GM12873 (cell line): Measurements from ENCODE around the gene TMEM254.

Source experiments
- TF ChIP-seq, protein P1 (sequence below): IDR thresholded peaks from 2 replicates; pipeline ENCODE4 v1.5.1; 2012; ENCODE audit warnings: low read depth, mild to moderate bottlenecking, moderate library complexity, low read length, control low read depth; ENCODE audit not compliant: insufficient read depth; ENCODE audit errors: missing control alignments

The TMEM254 gene

DNA sequence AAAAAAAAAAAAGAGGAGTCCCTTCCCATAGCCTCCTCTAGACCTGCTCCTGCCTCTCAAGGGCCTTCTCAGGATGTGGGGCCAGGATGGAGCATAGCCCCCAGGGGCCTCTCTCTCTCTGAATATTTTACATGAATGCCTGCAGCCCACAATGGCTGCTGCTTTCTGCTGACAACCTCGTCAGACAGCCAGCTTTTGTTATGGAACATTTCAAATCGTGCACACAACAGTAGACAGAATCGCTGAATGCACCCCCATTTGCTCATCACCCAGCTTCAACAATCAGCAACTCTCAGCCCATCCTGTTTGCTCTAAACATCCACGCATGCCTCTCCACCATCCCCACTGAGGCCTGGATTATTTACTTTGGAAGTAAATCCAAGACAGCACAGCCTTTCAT is 59.5 kb downstream of the TMEM254 start:
- TF ChIP-seq, protein P1, sequence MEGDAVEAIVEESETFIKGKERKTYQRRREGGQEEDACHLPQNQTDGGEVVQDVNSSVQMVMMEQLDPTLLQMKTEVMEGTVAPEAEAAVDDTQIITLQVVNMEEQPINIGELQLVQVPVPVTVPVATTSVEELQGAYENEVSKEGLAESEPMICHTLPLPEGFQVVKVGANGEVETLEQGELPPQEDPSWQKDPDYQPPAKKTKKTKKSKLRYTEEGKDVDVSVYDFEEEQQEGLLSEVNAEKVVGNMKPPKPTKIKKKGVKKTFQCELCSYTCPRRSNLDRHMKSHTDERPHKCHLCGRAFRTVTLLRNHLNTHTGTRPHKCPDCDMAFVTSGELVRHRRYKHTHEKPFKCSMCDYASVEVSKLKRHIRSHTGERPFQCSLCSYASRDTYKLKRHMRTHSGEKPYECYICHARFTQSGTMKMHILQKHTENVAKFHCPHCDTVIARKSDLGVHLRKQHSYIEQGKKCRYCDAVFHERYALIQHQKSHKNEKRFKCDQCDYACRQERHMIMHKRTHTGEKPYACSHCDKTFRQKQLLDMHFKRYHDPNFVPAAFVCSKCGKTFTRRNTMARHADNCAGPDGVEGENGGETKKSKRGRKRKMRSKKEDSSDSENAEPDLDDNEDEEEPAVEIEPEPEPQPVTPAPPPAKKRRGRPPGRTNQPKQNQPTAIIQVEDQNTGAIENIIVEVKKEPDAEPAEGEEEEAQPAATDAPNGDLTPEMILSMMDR, result no peak

DNA sequence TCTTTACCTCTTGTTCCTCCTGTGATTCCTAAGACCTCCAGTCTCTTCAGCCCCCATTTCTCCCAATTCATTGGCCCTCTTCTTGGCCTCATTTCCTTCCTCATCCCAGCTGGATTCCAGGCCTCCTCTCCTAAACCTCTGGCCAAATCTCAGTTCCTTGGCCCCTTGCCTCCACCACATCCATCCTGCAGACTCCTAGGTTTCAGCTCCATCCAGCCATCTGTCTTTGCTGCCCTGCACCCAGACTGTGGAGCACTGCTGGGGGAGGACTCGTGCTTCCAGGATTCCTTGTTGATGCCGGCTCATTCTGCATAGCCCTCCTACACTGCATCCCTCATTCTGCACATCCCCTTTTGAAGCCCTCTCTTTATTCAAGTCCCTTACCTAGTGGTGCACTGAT is 60.8 kb downstream of the TMEM254 start:
- TF ChIP-seq, protein P1, result no peak

DNA sequence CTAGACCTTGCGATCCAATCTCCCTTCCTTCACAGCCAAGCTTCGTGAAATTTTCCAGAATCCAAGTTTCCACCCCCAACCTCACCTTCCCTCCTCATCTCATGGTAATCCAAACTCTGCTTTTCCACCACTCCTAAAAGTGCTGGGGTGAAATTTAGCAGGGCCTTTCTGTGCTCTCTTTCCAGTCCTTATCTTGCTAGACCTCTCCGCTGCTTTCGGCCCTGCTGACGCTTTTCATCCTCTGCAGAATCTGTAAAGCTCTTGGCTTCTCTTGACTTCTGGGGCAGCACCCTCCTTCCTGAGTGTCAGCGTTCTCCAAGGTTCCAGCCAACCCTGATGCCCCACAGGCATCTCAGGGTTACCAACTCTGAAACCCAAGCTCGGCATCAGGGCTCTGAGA is 61.8 kb downstream of the TMEM254 start:
- TF ChIP-seq, protein P1, result no peak

DNA sequence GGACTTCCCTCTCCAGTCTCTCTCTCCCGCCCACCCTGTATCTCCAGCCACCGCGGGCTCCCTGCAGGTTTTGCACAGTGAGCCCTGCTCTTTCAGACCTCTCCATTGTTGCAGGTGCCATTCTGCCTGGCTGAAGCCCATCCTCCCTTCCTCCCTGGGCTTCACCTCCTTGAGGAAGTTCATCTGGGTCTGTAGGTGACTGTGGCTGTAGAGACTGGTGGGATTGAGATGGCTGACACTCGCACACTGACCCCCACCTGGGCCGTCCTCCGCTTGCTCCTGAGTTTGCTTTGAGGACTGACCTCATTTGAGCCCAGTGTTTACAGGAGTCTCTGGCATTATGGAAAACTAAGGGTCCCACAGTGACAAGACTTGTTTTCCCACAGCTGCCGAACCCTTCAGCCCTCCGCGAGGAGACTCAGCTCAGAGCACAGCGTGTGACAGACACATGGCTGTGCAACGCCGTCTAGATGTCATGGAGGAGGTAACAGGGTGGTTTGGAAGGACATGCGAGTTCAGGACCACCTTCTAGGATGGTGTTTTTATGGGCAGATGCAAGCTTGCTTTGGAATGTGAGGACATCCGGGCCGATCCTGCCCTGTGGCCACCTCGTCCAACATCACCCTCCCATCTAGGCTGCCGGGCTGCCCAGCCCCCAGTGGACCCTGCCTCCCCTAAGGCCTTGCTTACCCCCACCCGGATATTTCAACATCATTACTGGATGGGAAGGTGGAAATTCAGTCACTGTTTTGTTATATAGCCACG is 63.4 kb downstream of the TMEM254 start:
- TF ChIP-seq, protein P1, result no peak
